Endothelial cell of umbilical vein (primary cell): Measurements from ENCODE around the gene SKA3. TPM values are rescaled to one million over a fixed set of nuclear protein-coding genes. Genes with fewer than 3 reads are reported as not detected.

Source experiments
- BruUV-seq: library from RNA; stranded (reverse); fragments of 400-500 nt; replicated peaks from 2 replicates; lab custom pipeline; 2021; lab: Mats Ljungman, UMichigan
- CTCF ChIA-PET: fragments of 300-600, 350-600 bp; sonication (Branson Sonifier 250); formaldehyde crosslinking; loops from one replicate; lab custom pipeline; 2021; ENCODE audit warnings: antibody characterized with exemption, inconsistent platforms; lab: Charles Lee
- POLR2A ChIA-PET: fragments of 300-600, 350-600 bp; sonication (Branson Sonifier 250); formaldehyde crosslinking; loops from one replicate; lab custom pipeline; 2021; ENCODE audit warnings: antibody characterized with exemption, inconsistent platforms; lab: Charles Lee
- DNase-seq: peaks from one replicate; pipeline ENCODE4 v3.0.0-alpha.2; 2011; ENCODE audit warnings: low read depth, low spot score
- FAIRE-seq: peaks from 2 replicates; lab custom pipeline; 2011; peaks lifted over from hg19 to GRCh38; lab: Jason Lieb, UNC
- H2AFZ ChIP-seq: 2 replicates; pipeline ENCODE4 v1.6.0; 2012; ENCODE audit warnings: low read depth, low read length, control low read depth, inconsistent platforms
- H3K27ac ChIP-seq: 2 replicates; pipeline ENCODE4 v1.5.1; 2011; ENCODE audit warnings: low read depth, mild to moderate bottlenecking, control low read depth, low read length, moderate library complexity; ENCODE audit not compliant: insufficient read depth
- H3K27me3 ChIP-seq, 2 experiments: 2 replicates each; pipeline versions ENCODE4 v1.6.0 to v1.6.1; 2011; ENCODE audit warnings: low read length in 2 of 2, mixed read lengths in 1 of 2; ENCODE audit not compliant: control insufficient read depth in 2 of 2, insufficient read depth in 2 of 2
- H3K36me3 ChIP-seq, 2 experiments: 2 replicates in 1 of 2; 3 replicates in 1 of 2; pipeline ENCODE4 v1.5.1; 2011; ENCODE audit warnings: low read length in 2 of 2, mild to moderate bottlenecking in 1 of 2, moderate library complexity in 1 of 2; ENCODE audit not compliant: control insufficient read depth in 2 of 2, insufficient read depth in 2 of 2; ENCODE audit errors: extremely low read depth in 1 of 2
- H3K4me1 ChIP-seq: 3 replicates; pipeline ENCODE4 v1.5.1; 2011; ENCODE audit warnings: mild to moderate bottlenecking, low read length; ENCODE audit not compliant: control insufficient read depth, insufficient read depth; ENCODE audit errors: extremely low read depth
- H3K4me2 ChIP-seq: 2 replicates; pipeline ENCODE4 v1.6.1; 2011; ENCODE audit warnings: low read length, control low read depth, mixed read lengths; ENCODE audit not compliant: insufficient read depth
- H3K4me3 ChIP-seq, 3 experiments: fragments of 200-600 bp in 1 of 3; sonication (generic), shearing (Covaris generic) in 1 of 3; replicated peaks in 1 of 3; 2 replicates each; pipeline ENCODE4 v1.5.1; 2011 to 2016; ENCODE audit warnings: control low read depth in 3 of 3, low read length in 3 of 3, mild to moderate bottlenecking in 2 of 3, inconsistent platforms in 1 of 3, low read depth in 1 of 3, moderate library complexity in 1 of 3; ENCODE audit not compliant: insufficient read depth in 1 of 3
- H3K79me2 ChIP-seq: 2 replicates; pipeline ENCODE4 v1.6.0; 2012; ENCODE audit warnings: low read length, inconsistent platforms; ENCODE audit not compliant: control insufficient read depth, insufficient read depth
- H3K9ac ChIP-seq: replicated peaks from 2 replicates; pipeline ENCODE3; 2011; ENCODE audit warnings: low read length, control low read depth; ENCODE audit not compliant: insufficient read depth; ENCODE audit errors: extremely low read depth
- H3K9me1 ChIP-seq: replicated peaks from 3 replicates; pipeline ENCODE4 v1.6.0; 2011; ENCODE audit warnings: mild to moderate bottlenecking, low read length; ENCODE audit not compliant: control insufficient read depth, insufficient read depth; ENCODE audit errors: extremely low read depth
- H3K9me3 ChIP-seq: replicated peaks from 2 replicates; pipeline ENCODE4 v1.5.1; 2012; ENCODE audit warnings: low read length, inconsistent platforms; ENCODE audit not compliant: control insufficient read depth, insufficient read depth
- H4K20me1 ChIP-seq: replicated peaks from 2 replicates; pipeline ENCODE3; 2011; ENCODE audit warnings: mild to moderate bottlenecking, low read length; ENCODE audit not compliant: control insufficient read depth, insufficient read depth; ENCODE audit errors: extremely low read depth
- CTCF ChIP-seq, 2 donors: IDR thresholded peaks; 1 replicate in 1 of 2; 2 replicates in 1 of 2; pipeline ENCODE4 v1.5.1; 2011; ENCODE audit warnings: low read length in 2 of 2, mild to moderate bottlenecking in 2 of 2, moderate library complexity in 2 of 2, control low read depth in 1 of 2, inconsistent platforms in 1 of 2, low read depth in 1 of 2; ENCODE audit not compliant: insufficient read depth in 1 of 2; ENCODE audit errors: extremely low read depth in 1 of 2
- EZH2 ChIP-seq: IDR thresholded peaks from 2 replicates; pipeline ENCODE4 v1.6.1; 2012; ENCODE audit warnings: borderline replicate concordance, low read depth, mild to moderate bottlenecking, moderate library complexity, low read length, inconsistent platforms; ENCODE audit not compliant: severe bottlenecking
- FOS ChIP-seq: IDR thresholded peaks from 2 replicates; pipeline ENCODE4 v1.6.1; 2011; ENCODE audit warnings: mild to moderate bottlenecking, low read length, moderate library complexity, borderline replicate concordance; ENCODE audit not compliant: insufficient read depth
- GATA2 ChIP-seq: IDR thresholded peaks from 2 replicates; pipeline ENCODE4 v1.7.0; 2011; ENCODE audit warnings: low read depth, mild to moderate bottlenecking, moderate library complexity, mixed read lengths, low read length; ENCODE audit not compliant: insufficient read length, insufficient read depth
- JUN ChIP-seq: IDR thresholded peaks from 2 replicates; pipeline ENCODE4 v1.6.1; 2011; ENCODE audit warnings: borderline replicate concordance, low read depth; ENCODE audit not compliant: insufficient read length, insufficient read depth
- MYC ChIP-seq: IDR thresholded peaks from one replicate; pipeline ENCODE4 v1.6.1; 2011; ENCODE audit warnings: mild to moderate bottlenecking, low read depth, low read length
- POLR2A ChIP-seq: IDR thresholded peaks from 2 replicates; pipeline ENCODE4 v1.6.1; 2012; ENCODE audit warnings: low read depth, mild to moderate bottlenecking, control low read depth, low read length
- POLR2AphosphoS5 ChIP-seq: IDR thresholded peaks from 2 replicates; pipeline ENCODE4 v1.6.1; 2012; ENCODE audit warnings: low read depth, mild to moderate bottlenecking, control low read depth, low read length, moderate library complexity; ENCODE audit not compliant: insufficient read depth
- dilution Hi-C: fragments of 300-500 bp; cut with MboI; formaldehyde crosslinking; loops from one replicate; pipeline ENCODE4 v1.15.0; 2019; ENCODE audit warnings: low sequenced_read_pairs; ENCODE audit not compliant: extremely low pct_ligation_motif_present
- intact Hi-C: fragments of 100-400 bp; cut with micrococcal nuclease; formaldehyde crosslinking; loops from one replicate; pipeline ENCODE4 v1.10.0; 2022
- polyA plus RNA-seq, 4 experiments: library from polyadenylated mRNA; depleted of rRNA in 3 of 4; stranded (reverse) in 3 of 4; unstranded in 1 of 4; fragments of >200 nt; gene quantifications; 2 replicates each; pipeline versions ENCODE4 v1.2.1 to v1.2.3, GENCODE V29; 2011 to 2012; ENCODE audit warnings: missing spikeins in 1 of 4
- total RNA-seq: library from RNA; stranded (reverse); gene quantifications from 2 replicates; pipeline ENCODE4 v1.2.3, GENCODE V29; 2021
- TF ChIP-seq, protein P1 (sequence below): IDR thresholded peaks from 2 replicates; pipeline ENCODE4 v1.6.1; 2011; ENCODE audit not compliant: insufficient read depth, insufficient read length

Gene SKA3
- total and polyA plus RNA-seq, 2 donors (not counting 3 experiments of a cell fraction or from before 2014, with no cell fraction given), result 9.4 to 28.7 TPM

- no peak overlapping the region for H3K9ac ChIP-seq
- no TSS peak for BruUV-seq
- no peak overlapping the region for H3K4me3 ChIP-seq
- intact Hi-C loops, result no loop called here
- no peak overlapping the region for H3K27ac ChIP-seq
- no peaks in the 10 kb centered on the region for H3K36me3 ChIP-seq
- ChIA-PET POLR2A (no interaction called here), CTCF (interaction anchor here (1.0 kb wide), 1 partner anchor 17 kb away, joined by 3 read pairs; no protein-coding TSS in a partner anchor)
- DNase-seq (no peak), FAIRE-seq (no peak)
- no peaks in the 10 kb centered on the region for H3K9me3 ChIP-seq
- H4K20me1 ChIP-seq, result no peaks in the 10 kb centered on the region
- H2AFZ ChIP-seq, result no peak overlapping the region
- H3K79me2 ChIP-seq, result no peaks in the 10 kb centered on the region
- H3K9me1 ChIP-seq, result no peaks in the 10 kb centered on the region
- no peak overlapping the region for H3K4me2 ChIP-seq
- dilution Hi-C loops, result no loop called here
- no peaks in the 10 kb centered on the region for H3K27me3 ChIP-seq
- TF ChIP-seq MYC, result no peak
- no peak for TF ChIP-seq EZH2
- no peak for TF ChIP-seq GATA2
- no peak for TF ChIP-seq POLR2AphosphoS5
- TF ChIP-seq POLR2A, result no peak
- TF ChIP-seq JUN, result no peak
- no peak for TF ChIP-seq FOS
- TF ChIP-seq CTCF (IDR thresholded peaks at IDR 0.05; ENCODE audit: extremely low read depth in 1 of 2, insufficient read depth in 1 of 2, low read depth in 1 of 2, low read length in 2 of 2), result no peak
- TF ChIP-seq, protein P1, sequence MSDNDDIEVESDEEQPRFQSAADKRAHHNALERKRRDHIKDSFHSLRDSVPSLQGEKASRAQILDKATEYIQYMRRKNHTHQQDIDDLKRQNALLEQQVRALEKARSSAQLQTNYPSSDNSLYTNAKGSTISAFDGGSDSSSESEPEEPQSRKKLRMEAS, result no peak
- H3K4me1 ChIP-seq, result no peaks in the 10 kb centered on the region
These were observed 60.2 kb downstream of the SKA3 start for GRCh38 chr13:21116141-21116540.
